HG03064 (cell line): ENCODE results near the gene SYT11.
A peak's percentile ranks its signal among the peaks of the same experiment; 100 is the strongest.

Experiments
- ATAC-seq: cut with Tn5 transposase; IDR thresholded peaks from one replicate; pipeline ENCODE4 v1.9.1; 2021; ENCODE audit warnings: low read depth; ENCODE audit not compliant: unreplicated experiment

Gene SYT11

DNA sequence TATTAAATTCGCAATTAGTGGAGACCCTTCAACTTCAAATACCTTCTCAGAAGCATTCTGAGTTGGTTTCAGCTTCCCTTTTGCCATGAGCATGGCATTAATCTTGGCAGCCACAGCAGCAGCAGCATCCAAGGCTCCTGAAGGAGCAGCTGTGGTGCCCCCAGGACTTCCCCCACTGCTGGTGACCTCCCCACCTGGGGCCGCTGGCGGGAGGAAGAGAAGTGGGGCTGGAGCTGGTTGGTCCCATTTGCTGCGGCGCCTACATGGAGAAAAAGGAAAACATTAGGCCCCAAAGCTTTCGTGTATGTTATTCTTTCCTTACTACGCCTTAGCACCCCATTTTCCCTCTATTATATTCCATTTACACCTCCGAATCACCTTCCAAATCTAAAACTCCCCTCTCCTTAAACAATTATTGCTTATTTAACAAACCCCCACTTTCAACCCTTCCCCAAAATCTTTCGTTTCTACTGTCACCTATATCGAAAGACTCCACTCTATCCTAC is 74.3 kb downstream of the SYT11 start:
- no peak for ATAC-seq

- ATAC-seq, result peak; percentile 90
Measured at GRCh38 chr1:155934097-155934935, 74.9 kb downstream of the SYT11 start, which contains the start of gene KHDC4. KHDC4 (minus strand) TSS chr1:155934413; CDS start chr1:155934373, 40 bp downstream.
